Sigmoid colon (tissue), 7 donors: ENCODE data around the gene CDK14. TPM values are rescaled to one million over a fixed set of nuclear protein-coding genes. Genes with fewer than 3 reads are reported as not detected.

Experiments used
- DNase-seq: peaks from one replicate; pipeline ENCODE4 v3.0.0-alpha.2; 2019
- H3K27ac ChIP-seq, 4 donors: fragments of 200-600 bp; sonication (generic); one replicate each; pipeline ENCODE4 v1.5.1; 2016 to 2019; ENCODE audit warnings: mild to moderate bottlenecking in 1 of 4
- H3K27me3 ChIP-seq, 3 donors: fragments of 200-600 bp; sonication (generic); one replicate each; pipeline ENCODE4 v1.5.1; 2019; ENCODE audit warnings: mild to moderate bottlenecking in 1 of 3
- H3K36me3 ChIP-seq, 4 donors: fragments of 200-600 bp; sonication (generic); one replicate each; pipeline ENCODE4 v1.5.1; 2016 to 2019
- H3K4me1 ChIP-seq, 4 donors: fragments of 200-600 bp; sonication (generic); one replicate each; pipeline ENCODE4 v1.5.1; 2017 to 2019
- H3K4me3 ChIP-seq, 4 donors: fragments of 200-600 bp; sonication (generic); one replicate each; pipeline ENCODE4 v1.5.1; 2017 to 2019; ENCODE audit warnings: mild to moderate bottlenecking in 2 of 4, moderate library complexity in 1 of 4
- H3K9me3 ChIP-seq, 4 donors: fragments of 200-600 bp in 3 of 4; sonication (generic) in 3 of 4; one replicate each; pipeline versions ENCODE4 v1.5.1 to v1.6.1; 2013 to 2019
- CTCF ChIP-seq, 4 experiments: fragments of 450-650 bp in 3 of 4; fragments of 200-600 bp in 1 of 4; IDR thresholded peaks; one replicate each; pipeline ENCODE4 v1.5.1; 2016 to 2019; ENCODE audit warnings: antibody characterized with exemption in 4 of 4, mild to moderate bottlenecking in 3 of 4, moderate library complexity in 2 of 4
- EP300 ChIP-seq, 4 donors: sonication (generic); formaldehyde crosslinking; IDR thresholded peaks; one replicate each; pipeline ENCODE4 v1.6.1; 2017; ENCODE audit warnings: antibody characterized with exemption in 4 of 4
- POLR2A ChIP-seq, 2 donors: fragments of 450-650 bp; IDR thresholded peaks; one replicate each; pipeline ENCODE4 v1.6.1; 2016; ENCODE audit warnings: antibody characterized with exemption in 2 of 2, mild to moderate bottlenecking in 2 of 2, moderate library complexity in 2 of 2
- POLR2AphosphoS5 ChIP-seq, 4 donors: sonication (generic); formaldehyde crosslinking; IDR thresholded peaks; one replicate each; pipeline ENCODE4 v1.6.1; 2017; ENCODE audit warnings: antibody characterized with exemption in 4 of 4
- WGBS, 2 donors: extraction: QIAGEN DNeasy Blood & Tissue Kit; methylation state at CpG; one replicate each; pipeline ENCODE4 v1.1.7; 2013; 5-methylcytosine and 5-hydroxymethylcytosine counted together
- intact Hi-C: fragments of 100-400 bp; cut with DNase I; formaldehyde crosslinking; loops from one replicate; pipeline ENCODE4 v1.15.1; 2023
- polyA plus RNA-seq, 3 donors: library from polyadenylated mRNA; stranded (reverse); fragments of 200-250 nt; gene quantifications; one replicate each; pipeline ENCODE4 v1.2.3, GENCODE V29; 2013
- total RNA-seq, 4 donors: library from RNA; depleted of rRNA; stranded (reverse); fragments of >200 nt; gene quantifications; one replicate each; pipeline ENCODE4 v1.1.0, GENCODE V29; 2016
- donor health status: healthy with polysubstance abuse.
- donor health status: Bipolar disorder and iron deficiency.
- donor health status: healthy.

The CDK14 gene
- total and polyA plus RNA-seq, 7 donors, result 0.92 to 19.3 (median 11.1) TPM

GRCh38 chr7:90777041-90777440 is 180.9 kb downstream of the CDK14 start:
- Histone ChIP-seq H3K27ac (peak overlapping the region in 2 of 4 donors; percentile 16 to 46), H3K4me1 (peaks cover 0 to 24% (median 21%) of the 10 kb centered on the region in 4 donors), H3K4me3 (no peak overlapping the region), H3K27me3 (no peaks in the 10 kb centered on the region), H3K36me3 (no peaks in the 10 kb centered on the region), H3K9me3 (peaks cover 0 to under 1% (median 0%) of the 10 kb centered on the region in 4 donors)
- TF ChIP-seq CTCF (IDR thresholded peaks at IDR 0.05) (no peak), POLR2AphosphoS5 (IDR thresholded peaks at IDR 0.05) (no peak), POLR2A (IDR thresholded peaks at IDR 0.05) (no peak), EP300 (IDR thresholded peaks at IDR 0.05) (no peak)
- 68 to 79% methylated on average over 2 of the region's 2 CpGs for WGBS, 2 donors
- intact Hi-C loops, result no loop called here
- DNase-seq, result no peak

- 64 to 70% methylated on average over 4 of the region's 4 CpGs for WGBS, 2 donors
- no peaks in the 10 kb centered on the region for H3K27me3 ChIP-seq
- no peaks in the 10 kb centered on the region for H3K36me3 ChIP-seq
- peak overlapping the region in 2 of 4 donors; percentile 16 to 46 for H3K27ac ChIP-seq
- no peak for DNase-seq
- H3K4me3 ChIP-seq, result no peak overlapping the region
- H3K4me1 ChIP-seq, result peaks cover 0 to 24% (median 21%) of the 10 kb centered on the region in 4 donors
- H3K9me3 ChIP-seq, result no peaks in the 10 kb centered on the region
- intact Hi-C loops, result no loop called here
- TF ChIP-seq CTCF (IDR thresholded peaks at IDR 0.05) (no peak), POLR2AphosphoS5 (IDR thresholded peaks at IDR 0.05) (peak in 2 of 4 donors; percentile 19 to 36)
Measured at GRCh38 chr7:90777465-90777864, 181.3 kb downstream of the CDK14 start.

GRCh38 chr7:90777886-90778285 is 181.8 kb downstream of the CDK14 start:
- Histone ChIP-seq H3K4me1 (peaks cover 0 to 24% (median 21%) of the 10 kb centered on the region in 4 donors), H3K27ac (peak overlapping the region in 2 of 4 donors; percentile 16 to 46), H3K4me3 (no peak overlapping the region), H3K9me3 (no peaks in the 10 kb centered on the region), H3K27me3 (no peaks in the 10 kb centered on the region), H3K36me3 (no peaks in the 10 kb centered on the region)
- intact Hi-C loops, result no loop called here
- TF ChIP-seq CTCF (IDR thresholded peaks at IDR 0.05) (no peak), POLR2A (IDR thresholded peaks at IDR 0.05) (no peak)
- DNase-seq, result no peak

- no peaks in the 10 kb centered on the region for H3K9me3 ChIP-seq
- no peak for DNase-seq
- H3K4me1 ChIP-seq, result peaks cover 0 to 6% (median 0%) of the 10 kb centered on the region in 4 donors
- H3K4me3 ChIP-seq, result no peak overlapping the region
- no peak for TF ChIP-seq POLR2A (IDR thresholded peaks at IDR 0.05)
- no peak for TF ChIP-seq POLR2AphosphoS5 (IDR thresholded peaks at IDR 0.05)
- no peak for TF ChIP-seq EP300 (IDR thresholded peaks at IDR 0.05)
- no peak for TF ChIP-seq CTCF (IDR thresholded peaks at IDR 0.05)
- H3K36me3 ChIP-seq, result no peaks in the 10 kb centered on the region
- H3K27me3 ChIP-seq, result no peaks in the 10 kb centered on the region
- WGBS, 2 donors, result 87 to 95% methylated on average over 4 of the region's 4 CpGs
- no peak overlapping the region for H3K27ac ChIP-seq
- intact Hi-C loops, result no loop called here
Measured at GRCh38 chr7:90788052-90788451, 191.9 kb downstream of the CDK14 start.

GRCh38 chr7:90789736-90790306 is 193.7 kb downstream of the CDK14 start:
- DNase-seq, result no peak
- H3K27me3 ChIP-seq, result no peaks in the 10 kb centered on the region
- H3K4me1 ChIP-seq, result peaks cover 0 to 6% (median 0%) of the 10 kb centered on the region in 4 donors
- no peak overlapping the region for H3K4me3 ChIP-seq
- intact Hi-C loops, result no loop called here
- no peaks in the 10 kb centered on the region for H3K9me3 ChIP-seq
- H3K27ac ChIP-seq, result no peak overlapping the region
- 94 to 95% methylated on average over 1 of the region's 1 CpG for WGBS, 2 donors
- no peaks in the 10 kb centered on the region for H3K36me3 ChIP-seq
- TF ChIP-seq POLR2A (IDR thresholded peaks at IDR 0.05) (no peak), POLR2AphosphoS5 (IDR thresholded peaks at IDR 0.05) (no peak), EP300 (IDR thresholded peaks at IDR 0.05) (no peak), CTCF (IDR thresholded peaks at IDR 0.05) (no peak)
